CD1c-positive myeloid dendritic cell (primary cell): ENCODE measurements around the gene KLHDC7A.

Experiments
- DNase-seq: peaks from one replicate; pipeline ENCODE4 v3.0.0-alpha.2; 2016; ENCODE audit errors: extremely low spot score

Gene KLHDC7A

DNA sequence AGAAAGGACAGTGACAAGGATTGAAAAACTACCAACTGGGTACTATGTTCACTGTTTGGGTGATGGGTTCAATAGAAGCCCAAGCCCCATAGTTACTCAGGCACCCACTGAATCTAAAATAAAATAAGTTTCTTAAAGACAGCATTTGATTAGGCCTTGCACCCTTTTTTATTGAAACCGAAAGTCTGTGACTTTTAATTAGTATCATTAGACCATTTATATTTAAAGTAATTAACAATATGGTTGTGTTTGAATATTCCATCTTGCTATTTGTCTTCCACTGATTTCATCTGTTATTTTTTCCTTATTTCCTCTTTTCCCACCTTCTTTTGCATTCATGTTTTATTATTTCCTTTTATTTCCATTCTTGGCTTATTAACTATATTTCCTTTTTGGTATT is 27.4 kb downstream of the KLHDC7A start:
- DNase-seq: no peak

- no peak for DNase-seq
Observed at GRCh38 chr1:18511149-18511873, 30.6 kb downstream of the KLHDC7A start.

- no peak for DNase-seq
Observed at GRCh38 chr1:18511874-18512150, 31.1 kb downstream of the KLHDC7A start.

DNA sequence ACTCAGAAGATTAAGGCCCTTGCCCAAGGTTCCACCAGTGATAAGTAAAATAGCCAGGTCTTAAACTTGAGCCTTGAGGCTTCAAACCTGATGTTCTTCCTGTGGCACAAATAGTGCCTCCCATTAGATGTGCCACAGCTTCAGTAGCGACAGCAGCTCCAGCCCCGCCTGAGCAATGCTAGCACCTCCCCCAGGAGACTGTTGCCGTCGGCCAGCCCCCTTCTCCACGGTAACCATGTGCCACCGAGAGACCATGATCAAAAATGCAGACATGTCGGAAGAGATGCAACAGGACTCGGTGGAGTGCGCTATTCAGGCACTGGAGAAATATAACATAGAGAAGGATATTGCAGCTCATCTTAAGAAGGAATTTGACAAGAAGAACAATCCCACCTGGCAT is 32.2 kb downstream of the KLHDC7A start:
- DNase-seq: no peak

GRCh38 chr1:18513995-18514394 is 33.3 kb downstream of the KLHDC7A start:
- no peak for DNase-seq

- DNase-seq: no peak
Observed at GRCh38 chr1:18515120-18515667, 34.5 kb downstream of the KLHDC7A start.

- DNase-seq: no peak
Observed at GRCh38 chr1:18516473-18516872, 35.7 kb downstream of the KLHDC7A start.

- no peak for DNase-seq
Observed at GRCh38 chr1:18526436-18527275, 45.9 kb downstream of the KLHDC7A start.

DNA sequence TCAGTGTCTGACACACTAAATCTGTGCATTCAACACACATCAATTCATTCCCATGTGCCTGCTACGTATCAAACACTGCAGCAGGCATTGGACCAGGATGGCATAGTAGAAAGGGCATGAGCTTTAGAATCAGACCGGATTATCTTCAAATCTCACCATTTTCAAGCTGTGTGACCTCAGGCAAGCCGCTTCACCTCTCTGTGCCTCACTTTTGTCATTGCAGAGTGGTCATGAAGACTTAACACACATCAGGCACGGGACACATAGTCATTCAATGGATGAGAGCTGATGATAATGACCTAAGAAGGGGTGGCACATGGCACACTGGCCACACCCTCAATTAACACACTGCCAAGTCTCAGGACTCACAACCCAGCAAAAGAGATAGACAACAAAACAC is 46.8 kb downstream of the KLHDC7A start:
- DNase-seq: no peak

DNA sequence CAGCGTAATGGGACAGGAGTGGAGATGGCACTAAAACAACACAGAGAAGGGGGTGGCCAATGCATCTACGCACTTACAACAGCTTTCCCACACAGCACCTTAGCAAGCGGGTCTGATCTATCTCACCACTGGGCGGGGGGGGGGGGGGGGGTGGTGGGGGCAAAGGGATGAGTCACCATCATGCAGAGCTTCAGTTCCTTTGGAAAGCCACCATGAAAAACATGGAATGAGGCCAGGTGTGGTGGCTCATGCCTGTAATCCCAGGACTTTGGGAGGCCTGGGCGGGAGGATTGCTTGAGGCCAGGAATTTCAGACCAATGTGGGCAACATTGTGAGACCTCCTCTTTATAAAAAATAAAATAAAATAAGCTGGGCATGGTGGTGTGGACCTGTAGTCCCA is 47.2 kb downstream of the KLHDC7A start:
- DNase-seq: no peak

DNA sequence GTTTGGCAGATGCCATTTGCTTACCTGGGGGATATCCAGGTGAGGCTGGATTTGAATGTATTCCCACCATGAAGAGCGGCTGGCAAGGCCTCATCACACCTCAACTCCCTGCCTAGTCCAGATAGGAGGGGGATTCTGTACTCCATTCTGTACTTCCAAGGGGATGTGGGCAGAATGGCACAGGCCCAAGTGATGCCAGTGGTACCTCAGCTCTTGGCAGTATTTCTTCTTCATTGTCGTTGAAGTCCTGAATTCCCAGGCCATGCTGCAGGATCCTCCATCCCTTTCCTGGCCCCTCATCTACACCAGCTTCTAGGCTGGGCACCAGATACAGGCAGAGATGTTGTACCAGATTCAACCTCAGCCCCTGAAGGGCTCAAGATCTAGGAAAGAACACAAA is 47.9 kb downstream of the KLHDC7A start:
- no peak for DNase-seq

DNA sequence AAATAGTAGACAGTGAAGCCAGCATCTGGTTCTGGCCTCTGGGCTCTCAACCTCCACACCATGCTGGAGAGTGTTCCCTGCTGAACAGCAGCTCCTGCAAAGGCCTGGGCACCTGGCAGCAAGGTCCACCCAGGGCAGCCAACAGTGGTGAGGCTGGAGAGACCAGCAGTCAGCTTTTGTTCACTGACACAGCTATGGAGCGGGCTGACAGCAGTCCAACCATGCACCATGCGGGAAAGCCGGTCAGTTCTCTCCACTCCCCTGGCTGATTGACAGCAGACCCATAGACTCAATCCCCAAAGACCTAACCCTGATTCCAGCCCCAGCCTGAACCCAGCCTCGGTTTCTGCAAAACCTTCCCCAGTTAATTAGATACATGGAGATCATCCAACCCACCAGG is 49.0 kb downstream of the KLHDC7A start:
- DNase-seq: no peak

- DNase-seq: no peak
Observed at GRCh38 chr1:18530587-18531502, 50.1 kb downstream of the KLHDC7A start.

DNA sequence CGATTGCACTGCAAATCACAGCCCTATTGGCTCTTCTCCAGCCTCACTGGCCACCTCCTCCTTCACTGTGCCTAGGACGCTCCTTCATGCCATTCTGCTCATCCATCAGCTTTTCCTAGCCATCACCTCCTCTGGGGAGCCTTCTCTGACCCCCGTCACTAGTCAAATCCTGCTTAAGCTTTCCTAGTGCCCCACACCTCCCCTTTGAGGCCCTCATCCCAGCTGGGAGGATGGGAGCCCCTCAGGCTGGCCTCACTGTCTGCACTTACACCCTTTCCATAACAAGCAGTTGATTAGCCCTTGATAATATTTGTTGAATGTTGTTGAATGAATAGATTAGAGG is 50.7 kb downstream of the KLHDC7A start:
- DNase-seq: no peak

- no peak for DNase-seq
Observed at GRCh38 chr1:18532390-18533170, 51.9 kb downstream of the KLHDC7A start.

GRCh38 chr1:18533259-18533658 is 52.5 kb downstream of the KLHDC7A start:
- DNase-seq: no peak

GRCh38 chr1:18534810-18535205 is 54.1 kb downstream of the KLHDC7A start:
- DNase-seq: no peak
